Endothelial cell of umbilical vein (primary cell): ENCODE data around the gene STK16. TPM values are rescaled to one million over a fixed set of nuclear protein-coding genes. Genes with fewer than 3 reads are reported as not detected.

Experiments
- BruUV-seq: library from RNA; stranded (reverse); fragments of 400-500 nt; replicated peaks from 2 replicates; lab custom pipeline; 2021; lab: Mats Ljungman, UMichigan
- CTCF ChIA-PET: fragments of 300-600, 350-600 bp; sonication (Branson Sonifier 250); formaldehyde crosslinking; loops from one replicate; lab custom pipeline; 2021; ENCODE audit warnings: antibody characterized with exemption, inconsistent platforms; lab: Charles Lee
- POLR2A ChIA-PET: fragments of 300-600, 350-600 bp; sonication (Branson Sonifier 250); formaldehyde crosslinking; loops from one replicate; lab custom pipeline; 2021; ENCODE audit warnings: antibody characterized with exemption, inconsistent platforms; lab: Charles Lee
- DNase-seq: peaks from one replicate; pipeline ENCODE4 v3.0.0-alpha.2; 2011; ENCODE audit warnings: low read depth, low spot score
- FAIRE-seq: peaks from 2 replicates; lab custom pipeline; 2011; peaks lifted over from hg19 to GRCh38; lab: Jason Lieb, UNC
- H2AFZ ChIP-seq: 2 replicates; pipeline ENCODE4 v1.6.0; 2012; ENCODE audit warnings: low read depth, low read length, control low read depth, inconsistent platforms
- H3K27ac ChIP-seq: 2 replicates; pipeline ENCODE4 v1.5.1; 2011; ENCODE audit warnings: low read depth, mild to moderate bottlenecking, control low read depth, low read length, moderate library complexity; ENCODE audit not compliant: insufficient read depth
- H3K27me3 ChIP-seq, 2 experiments: 2 replicates each; pipeline versions ENCODE4 v1.6.0 to v1.6.1; 2011; ENCODE audit warnings: low read length in 2 of 2, mixed read lengths in 1 of 2; ENCODE audit not compliant: control insufficient read depth in 2 of 2, insufficient read depth in 2 of 2
- H3K36me3 ChIP-seq, 2 experiments: 2 replicates in 1 of 2; 3 replicates in 1 of 2; pipeline ENCODE4 v1.5.1; 2011; ENCODE audit warnings: low read length in 2 of 2, mild to moderate bottlenecking in 1 of 2, moderate library complexity in 1 of 2; ENCODE audit not compliant: control insufficient read depth in 2 of 2, insufficient read depth in 2 of 2; ENCODE audit errors: extremely low read depth in 1 of 2
- H3K4me1 ChIP-seq: 3 replicates; pipeline ENCODE4 v1.5.1; 2011; ENCODE audit warnings: mild to moderate bottlenecking, low read length; ENCODE audit not compliant: control insufficient read depth, insufficient read depth; ENCODE audit errors: extremely low read depth
- H3K4me2 ChIP-seq: 2 replicates; pipeline ENCODE4 v1.6.1; 2011; ENCODE audit warnings: low read length, control low read depth, mixed read lengths; ENCODE audit not compliant: insufficient read depth
- H3K4me3 ChIP-seq, 3 experiments: fragments of 200-600 bp in 1 of 3; sonication (generic), shearing (Covaris generic) in 1 of 3; replicated peaks in 1 of 3; 2 replicates each; pipeline ENCODE4 v1.5.1; 2011 to 2016; ENCODE audit warnings: control low read depth in 3 of 3, low read length in 3 of 3, mild to moderate bottlenecking in 2 of 3, inconsistent platforms in 1 of 3, low read depth in 1 of 3, moderate library complexity in 1 of 3; ENCODE audit not compliant: insufficient read depth in 1 of 3
- H3K79me2 ChIP-seq: 2 replicates; pipeline ENCODE4 v1.6.0; 2012; ENCODE audit warnings: low read length, inconsistent platforms; ENCODE audit not compliant: control insufficient read depth, insufficient read depth
- H3K9ac ChIP-seq: replicated peaks from 2 replicates; pipeline ENCODE3; 2011; ENCODE audit warnings: low read length, control low read depth; ENCODE audit not compliant: insufficient read depth; ENCODE audit errors: extremely low read depth
- H3K9me1 ChIP-seq: replicated peaks from 3 replicates; pipeline ENCODE4 v1.6.0; 2011; ENCODE audit warnings: mild to moderate bottlenecking, low read length; ENCODE audit not compliant: control insufficient read depth, insufficient read depth; ENCODE audit errors: extremely low read depth
- H3K9me3 ChIP-seq: replicated peaks from 2 replicates; pipeline ENCODE4 v1.5.1; 2012; ENCODE audit warnings: low read length, inconsistent platforms; ENCODE audit not compliant: control insufficient read depth, insufficient read depth
- H4K20me1 ChIP-seq: replicated peaks from 2 replicates; pipeline ENCODE3; 2011; ENCODE audit warnings: mild to moderate bottlenecking, low read length; ENCODE audit not compliant: control insufficient read depth, insufficient read depth; ENCODE audit errors: extremely low read depth
- EZH2 ChIP-seq: IDR thresholded peaks from 2 replicates; pipeline ENCODE4 v1.6.1; 2012; ENCODE audit warnings: borderline replicate concordance, low read depth, mild to moderate bottlenecking, moderate library complexity, low read length, inconsistent platforms; ENCODE audit not compliant: severe bottlenecking
- FOS ChIP-seq: IDR thresholded peaks from 2 replicates; pipeline ENCODE4 v1.6.1; 2011; ENCODE audit warnings: mild to moderate bottlenecking, low read length, moderate library complexity, borderline replicate concordance; ENCODE audit not compliant: insufficient read depth
- GATA2 ChIP-seq: IDR thresholded peaks from 2 replicates; pipeline ENCODE4 v1.7.0; 2011; ENCODE audit warnings: low read depth, mild to moderate bottlenecking, moderate library complexity, mixed read lengths, low read length; ENCODE audit not compliant: insufficient read length, insufficient read depth
- JUN ChIP-seq: IDR thresholded peaks from 2 replicates; pipeline ENCODE4 v1.6.1; 2011; ENCODE audit warnings: borderline replicate concordance, low read depth; ENCODE audit not compliant: insufficient read length, insufficient read depth
- MYC ChIP-seq: IDR thresholded peaks from one replicate; pipeline ENCODE4 v1.6.1; 2011; ENCODE audit warnings: mild to moderate bottlenecking, low read depth, low read length
- POLR2A ChIP-seq: IDR thresholded peaks from 2 replicates; pipeline ENCODE4 v1.6.1; 2012; ENCODE audit warnings: low read depth, mild to moderate bottlenecking, control low read depth, low read length
- POLR2AphosphoS5 ChIP-seq: IDR thresholded peaks from 2 replicates; pipeline ENCODE4 v1.6.1; 2012; ENCODE audit warnings: low read depth, mild to moderate bottlenecking, control low read depth, low read length, moderate library complexity; ENCODE audit not compliant: insufficient read depth
- dilution Hi-C: fragments of 300-500 bp; cut with MboI; formaldehyde crosslinking; loops from one replicate; pipeline ENCODE4 v1.15.0; 2019; ENCODE audit warnings: low sequenced_read_pairs; ENCODE audit not compliant: extremely low pct_ligation_motif_present
- intact Hi-C: fragments of 100-400 bp; cut with micrococcal nuclease; formaldehyde crosslinking; loops from one replicate; pipeline ENCODE4 v1.10.0; 2022
- polyA plus RNA-seq, 4 experiments: library from polyadenylated mRNA; depleted of rRNA in 3 of 4; stranded (reverse) in 3 of 4; unstranded in 1 of 4; fragments of >200 nt; gene quantifications; 2 replicates each; pipeline versions ENCODE4 v1.2.1 to v1.2.3, GENCODE V29; 2011 to 2012; ENCODE audit warnings: missing spikeins in 1 of 4
- total RNA-seq: library from RNA; stranded (reverse); gene quantifications from 2 replicates; pipeline ENCODE4 v1.2.3, GENCODE V29; 2021
- TF ChIP-seq, protein P1 (sequence below): IDR thresholded peaks from 2 replicates; pipeline ENCODE4 v1.6.1; 2011; ENCODE audit not compliant: insufficient read depth, insufficient read length
- TF ChIP-seq, protein P2 (sequence below), 2 donors: IDR thresholded peaks; 1 replicate in 1 of 2; 2 replicates in 1 of 2; pipeline ENCODE4 v1.5.1; 2011; ENCODE audit warnings: low read length in 2 of 2, mild to moderate bottlenecking in 2 of 2, moderate library complexity in 2 of 2, control low read depth in 1 of 2, inconsistent platforms in 1 of 2, low read depth in 1 of 2; ENCODE audit not compliant: insufficient read depth in 1 of 2; ENCODE audit errors: extremely low read depth in 1 of 2

The STK16 gene
- total and polyA plus RNA-seq, 2 donors (not counting 3 experiments of a cell fraction or from before 2014, with no cell fraction given): 18.8 to 63.2 TPM

DNA sequence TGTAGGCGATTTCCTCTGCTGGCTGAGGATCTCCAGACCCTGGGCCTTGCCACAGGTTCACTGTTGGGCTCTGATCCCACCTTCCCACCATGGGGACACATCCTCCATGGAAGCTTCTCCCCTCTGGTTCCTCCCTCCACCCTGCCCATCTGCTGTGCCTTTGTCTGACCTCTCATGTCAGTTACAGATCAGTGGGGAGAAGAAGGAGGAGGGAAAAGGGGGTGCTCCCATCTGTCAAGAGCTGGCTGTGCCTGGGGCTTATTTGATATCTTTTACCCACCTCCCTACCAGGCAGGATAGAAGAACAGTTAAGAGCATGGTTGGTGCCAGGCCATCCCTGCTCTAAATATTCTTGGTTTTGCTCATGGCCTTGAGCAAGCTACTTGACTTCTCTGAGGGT lies 21.6 kb downstream of the STK16 start:
- BruUV-seq: no TSS peak
- no peaks in the 10 kb centered on the region for H3K36me3 ChIP-seq
- DNase-seq (no peak), FAIRE-seq (no peak)
- H4K20me1 ChIP-seq: no peaks in the 10 kb centered on the region
- H3K9me1 ChIP-seq: no peaks in the 10 kb centered on the region
- H3K27me3 ChIP-seq: peaks cover 8 to 10% of the 10 kb centered on the region in 2 experiments
- no peak overlapping the region for H2AFZ ChIP-seq
- POLR2A ChIA-PET: no interaction called here
- no peak overlapping the region for H3K4me2 ChIP-seq
- H3K27ac ChIP-seq: no peak overlapping the region
- dilution Hi-C loops: no loop called here
- no peak overlapping the region for H3K9ac ChIP-seq
- H3K79me2 ChIP-seq: no peaks in the 10 kb centered on the region
- H3K4me1 ChIP-seq: no peaks in the 10 kb centered on the region
- no peaks in the 10 kb centered on the region for H3K9me3 ChIP-seq
- CTCF ChIA-PET: interaction anchor here (0.7 to 2.8 kb wide), 2 partner anchors 11 to 28 kb away, joined by 3 to 8 read pairs; no protein-coding TSS in a partner anchor
- intact Hi-C loops: no loop called here
- TF ChIP-seq GATA2: no peak
- no peak for TF ChIP-seq POLR2AphosphoS5
- TF ChIP-seq JUN: no peak
- TF ChIP-seq FOS: no peak
- no peak for TF ChIP-seq MYC
- no peak for TF ChIP-seq POLR2A
- TF ChIP-seq, protein P1, sequence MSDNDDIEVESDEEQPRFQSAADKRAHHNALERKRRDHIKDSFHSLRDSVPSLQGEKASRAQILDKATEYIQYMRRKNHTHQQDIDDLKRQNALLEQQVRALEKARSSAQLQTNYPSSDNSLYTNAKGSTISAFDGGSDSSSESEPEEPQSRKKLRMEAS: no peak
- TF ChIP-seq, protein P2, sequence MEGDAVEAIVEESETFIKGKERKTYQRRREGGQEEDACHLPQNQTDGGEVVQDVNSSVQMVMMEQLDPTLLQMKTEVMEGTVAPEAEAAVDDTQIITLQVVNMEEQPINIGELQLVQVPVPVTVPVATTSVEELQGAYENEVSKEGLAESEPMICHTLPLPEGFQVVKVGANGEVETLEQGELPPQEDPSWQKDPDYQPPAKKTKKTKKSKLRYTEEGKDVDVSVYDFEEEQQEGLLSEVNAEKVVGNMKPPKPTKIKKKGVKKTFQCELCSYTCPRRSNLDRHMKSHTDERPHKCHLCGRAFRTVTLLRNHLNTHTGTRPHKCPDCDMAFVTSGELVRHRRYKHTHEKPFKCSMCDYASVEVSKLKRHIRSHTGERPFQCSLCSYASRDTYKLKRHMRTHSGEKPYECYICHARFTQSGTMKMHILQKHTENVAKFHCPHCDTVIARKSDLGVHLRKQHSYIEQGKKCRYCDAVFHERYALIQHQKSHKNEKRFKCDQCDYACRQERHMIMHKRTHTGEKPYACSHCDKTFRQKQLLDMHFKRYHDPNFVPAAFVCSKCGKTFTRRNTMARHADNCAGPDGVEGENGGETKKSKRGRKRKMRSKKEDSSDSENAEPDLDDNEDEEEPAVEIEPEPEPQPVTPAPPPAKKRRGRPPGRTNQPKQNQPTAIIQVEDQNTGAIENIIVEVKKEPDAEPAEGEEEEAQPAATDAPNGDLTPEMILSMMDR (IDR thresholded peaks at IDR 0.05; ENCODE audit: extremely low read depth in 1 of 2, insufficient read depth in 1 of 2, low read depth in 1 of 2, low read length in 2 of 2): no peak
- TF ChIP-seq EZH2: no peak
- no peak overlapping the region for H3K4me3 ChIP-seq
